HG02943 (cell line): ENCODE measurements around the gene GLTP.
"Not testable (repeated sequence)": the region's sequence is repeated elsewhere in the genome, so short reads cannot be mapped to it uniquely, and the experiment has no call there.

Experiments used
- ATAC-seq: cut with Tn5 transposase; IDR thresholded peaks from one replicate; pipeline ENCODE4 v1.9.1; 2021; ENCODE audit warnings: mild to moderate bottlenecking, low read depth, moderate library complexity; ENCODE audit not compliant: unreplicated experiment

GLTP gene

GRCh38 chr12:109905301-109905700 is 25.0 kb upstream of the GLTP start:
- no peak for ATAC-seq

- ATAC-seq, result no peak
These were observed 22.6 kb upstream of the GLTP start for GRCh38 chr12:109902891-109903418.

- peak; percentile 10 for ATAC-seq
These were observed 20.6 kb upstream of the GLTP start for GRCh38 chr12:109900752-109901580.

GRCh38 chr12:109899783-109900751 is 19.7 kb upstream of the GLTP start, which contains the start of gene TCHP:
Gene TCHP (plus strand): TSS chr12:109900274. CDS start chr12:109903027, 2,753 bp downstream.
- ATAC-seq, result peak; percentile 64

- not testable (repeated sequence) for ATAC-seq
These were observed 19.0 kb upstream of the GLTP start for GRCh38 chr12:109899345-109899744.

- ATAC-seq, result no peak
These were observed 16.7 kb upstream of the GLTP start for GRCh38 chr12:109897029-109897428.

GRCh38 chr12:109896188-109896587 is 15.8 kb upstream of the GLTP start:
- no peak for ATAC-seq

GRCh38 chr12:109894939-109895338 is 14.6 kb upstream of the GLTP start:
- no peak for ATAC-seq

- ATAC-seq, result no peak
These were observed 13.1 kb upstream of the GLTP start for GRCh38 chr12:109893261-109893995.

GRCh38 chr12:109892748-109893147 is 12.4 kb upstream of the GLTP start:
- peak; percentile 64 for ATAC-seq

- no peak for ATAC-seq
These were observed 11.9 kb upstream of the GLTP start for GRCh38 chr12:109892165-109892715.

- not testable (repeated sequence) for ATAC-seq
These were observed 11.4 kb upstream of the GLTP start for GRCh38 chr12:109891731-109892130.

GRCh38 chr12:109890620-109891170 is 10.4 kb upstream of the GLTP start:
- no peak for ATAC-seq

- no peak for ATAC-seq
These were observed 8.1 kb upstream of the GLTP start for GRCh38 chr12:109888179-109889020.

- ATAC-seq, result no peak
These were observed 5.3 kb upstream of the GLTP start for GRCh38 chr12:109885616-109886015.

- no peak for ATAC-seq
These were observed 3.1 kb upstream of the GLTP start for GRCh38 chr12:109883461-109883860.

- ATAC-seq, result no peak
These were observed 1.4 kb upstream of the GLTP start for GRCh38 chr12:109881752-109882151.

- no peak for ATAC-seq
These were observed 597 bp upstream of the GLTP start for GRCh38 chr12:109880938-109881337.
